Spleen (tissue), 11 donors: ENCODE measurements around the gene FABP2. TPM values are rescaled to one million over a fixed set of nuclear protein-coding genes. Genes with fewer than 3 reads are reported as not detected.

Experiments
- DNase-seq: peaks from one replicate; pipeline ENCODE4 v3.0.0-alpha.2; 2020
- H3K27ac ChIP-seq, 8 donors: fragments of 200-600 bp; sonication (generic) in 7 of 8; 1 replicate in 4 of 8; 2 replicates in 4 of 8; pipeline versions ENCODE4 v1.5.0 to v1.8.0; 2016 to 2021; ENCODE audit warnings: inconsistent platforms in 4 of 8, mild to moderate bottlenecking in 4 of 8, moderate library complexity in 1 of 8
- H3K27me3 ChIP-seq, 7 donors: fragments of 200-600 bp; sonication (generic) in 6 of 7; replicated peaks in 1 of 7; 1 replicate in 4 of 7; 2 replicates in 3 of 7; pipeline versions ENCODE4 v1.5.0 to v1.8.0; 2016 to 2021; ENCODE audit warnings: inconsistent platforms in 3 of 7, mild to moderate bottlenecking in 1 of 7
- H3K36me3 ChIP-seq, 6 donors: fragments of 200-600 bp; sonication (generic) in 5 of 6; 1 replicate in 4 of 6; 2 replicates in 2 of 6; pipeline versions ENCODE4 v1.5.0 to v1.8.0; 2016 to 2021; ENCODE audit warnings: inconsistent platforms in 2 of 6
- H3K4me1 ChIP-seq, 6 donors: fragments of 200-600 bp; sonication (generic) in 5 of 6; 1 replicate in 3 of 6; 2 replicates in 3 of 6; pipeline versions ENCODE4 v1.5.0 to v1.8.0; 2016 to 2021; ENCODE audit warnings: inconsistent platforms in 3 of 6
- H3K4me3 ChIP-seq, 8 donors: fragments of 200-600 bp; sonication (generic) in 7 of 8; 1 replicate in 4 of 8; 2 replicates in 4 of 8; pipeline versions ENCODE4 v1.5.0 to v1.8.0; 2016 to 2021; ENCODE audit warnings: inconsistent platforms in 4 of 8, mild to moderate bottlenecking in 4 of 8, moderate library complexity in 2 of 8
- H3K9me3 ChIP-seq, 8 donors: fragments of 200-600 bp; sonication (generic) in 7 of 8; 1 replicate in 4 of 8; 2 replicates in 4 of 8; pipeline versions ENCODE4 v1.5.0 to v1.8.0; 2016 to 2021; ENCODE audit warnings: inconsistent platforms in 4 of 8
- CTCF ChIP-seq, 11 experiments: fragments of 200-600 bp in 7 of 11; fragments of 450-650 bp in 4 of 11; sonication (generic) in 4 of 11; IDR thresholded peaks in 8 of 11; conservative IDR thresholded peaks in 3 of 11; 1 replicate in 7 of 11; 2 replicates in 4 of 11; pipeline versions ENCODE4 v1.4.0 to v1.8.0; 2016 to 2021; ENCODE audit warnings: antibody characterized with exemption in 11 of 11, inconsistent platforms in 4 of 11, mild to moderate bottlenecking in 1 of 11
- POLR2A ChIP-seq, 3 donors: fragments of 450-650 bp; IDR thresholded peaks; one replicate each; pipeline ENCODE4 v1.5.1; 2017; ENCODE audit warnings: antibody characterized with exemption in 3 of 3, mild to moderate bottlenecking in 1 of 3
- POLR2AphosphoS5 ChIP-seq, 3 donors: sonication (generic); formaldehyde crosslinking; IDR thresholded peaks; one replicate each; pipeline ENCODE4 v1.5.1; 2017; ENCODE audit warnings: antibody characterized with exemption in 3 of 3
- WGBS, 5 donors: extraction: QIAGEN DNeasy Blood & Tissue Kit in 3 of 5; methylation state at CpG; one replicate each; pipeline versions ENCODE4 v1.1.5 to v1.1.7; 2013 to 2018; 5-methylcytosine and 5-hydroxymethylcytosine counted together
- intact Hi-C: fragments of 100-400 bp; cut with DNase I; formaldehyde crosslinking; loops from one replicate; pipeline ENCODE4 v1.15.0; 2023; ENCODE audit warnings: low total_unique reads
- polyA plus RNA-seq, 3 donors: library from polyadenylated mRNA; stranded (reverse); fragments of 200-250 nt; gene quantifications; one replicate each; pipeline ENCODE4 v1.2.1, GENCODE V29; 2013
- total RNA-seq, 7 donors: library from RNA; depleted of rRNA in 3 of 7; stranded (reverse); fragments of >200 nt in 3 of 7; fragmentation: NEBNext Ultra II Directional in 4 of 7; extraction: Animal tissue kit (Norgen Biotek cat#: 25700) in 4 of 7; gene quantifications; one replicate each; pipeline versions ENCODE4 v1.1.0 to v1.2.1, GENCODE V29; 2016 to 2021
- donor health status: healthy with polysubstance abuse.
- donor health status: DM: no; HTN: no; CAD: no; lungs with moderate emphysema.
- donor health status: DM: no; HTN: no; CAD: no.
- donor health status: Bipolar disorder and iron deficiency.
- donor health status: healthy.
- donor health status: DM: no; HTN: no; CAD: no.
- donor health status: DM: yes; HTN: yes; CAD: no.

Gene FABP2
- total and polyA plus RNA-seq, 10 donors: 0.16 to 0.26 TPM; not detected in 8

GRCh38 chr4:119314356-119314755 lies 7.6 kb downstream of the FABP2 start:
- DNase-seq: no peak
- 18 to 28% (median 22%) methylated on average over 4 of the region's 4 CpGs for whole genome bisulfite sequencing, 5 donors
- intact Hi-C loops: loop anchor here (5.0 kb wide), 1 partner anchor 738 kb away; no protein-coding TSS in a partner anchor

DNA sequence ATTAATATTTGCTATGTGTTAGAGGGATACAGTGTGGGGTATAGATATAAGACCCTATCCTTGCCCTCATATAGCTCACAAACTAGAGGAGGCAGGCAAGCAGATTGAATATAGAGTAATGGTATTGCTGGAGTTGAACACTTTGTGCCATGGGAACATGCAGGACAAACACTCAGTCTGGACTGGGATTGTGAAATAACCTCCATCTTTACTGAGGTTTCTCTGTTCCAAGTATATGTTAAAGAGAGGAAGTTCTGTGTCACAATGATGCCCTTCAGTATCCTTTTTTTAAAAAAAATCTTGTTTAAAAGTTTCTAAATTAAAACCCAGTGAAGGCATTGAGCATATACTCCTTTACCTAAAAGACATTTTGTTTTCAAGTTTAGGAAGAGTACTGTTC lies 8.7 kb downstream of the FABP2 start:
- TF ChIP-seq POLR2A (IDR thresholded peaks at IDR 0.05) (no peak), POLR2AphosphoS5 (IDR thresholded peaks at IDR 0.05) (no peak), CTCF (IDR thresholded peaks at IDR 0.05 in 8 of 11, conservative IDR thresholded peaks at IDR 0.05 in 3 of 11) (no peak)
- intact Hi-C loops: loop anchor here (5.0 kb wide), 1 partner anchor 739 kb away; no protein-coding TSS in a partner anchor
- Histone ChIP-seq H3K4me1 (peaks cover 0 to 23% (median 5%) of the 10 kb centered on the region in 6 donors), H3K27me3 (peaks cover 0 to 12% (median 0%) of the 10 kb centered on the region in 7 donors), H3K4me3 (no peak overlapping the region), H3K36me3 (no peaks in the 10 kb centered on the region), H3K9me3 (no peaks in the 10 kb centered on the region), H3K27ac (peak overlapping the region in 1 of 8 donors; percentile 52)
- no peak for DNase-seq

More at GRCh38 chr4:119314356-119314755, 7.6 kb downstream of the FABP2 start:
- TF ChIP-seq POLR2AphosphoS5 (IDR thresholded peaks at IDR 0.05): no peak
- TF ChIP-seq POLR2A (IDR thresholded peaks at IDR 0.05): no peak
- peak; percentile 18 to 73 (median 53) for TF ChIP-seq CTCF (IDR thresholded peaks at IDR 0.05 in 8 of 11, conservative IDR thresholded peaks at IDR 0.05 in 3 of 11)
- H3K27me3 ChIP-seq: peaks cover 0 to 12% (median 0%) of the 10 kb centered on the region in 7 donors
- H3K27ac ChIP-seq: peak overlapping the region in 1 of 8 donors; percentile 51
- no peaks in the 10 kb centered on the region for H3K36me3 ChIP-seq
- H3K9me3 ChIP-seq: no peaks in the 10 kb centered on the region
- peaks cover 0 to 23% (median 5%) of the 10 kb centered on the region in 6 donors for H3K4me1 ChIP-seq
- no peak overlapping the region for H3K4me3 ChIP-seq

DNA sequence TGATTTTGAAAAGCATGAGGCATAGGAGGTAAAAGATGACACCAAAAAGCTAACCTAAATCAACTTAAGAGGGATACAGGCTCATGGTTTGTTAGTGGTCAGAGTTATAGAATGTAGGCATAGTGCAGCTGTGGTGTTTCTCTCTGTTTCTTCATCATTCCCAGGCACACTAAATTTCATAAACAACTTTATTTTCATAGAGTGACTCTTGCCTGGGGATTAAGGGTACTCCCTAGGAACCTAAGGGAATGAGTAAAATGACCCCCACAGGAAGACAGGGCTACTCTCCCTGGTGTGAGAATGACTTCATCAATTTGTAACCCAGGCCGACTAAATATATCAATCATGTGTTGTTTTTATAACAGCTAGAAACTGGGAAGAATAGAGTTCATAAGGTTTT lies 11.1 kb downstream of the FABP2 start:
- no peak for TF ChIP-seq POLR2A (IDR thresholded peaks at IDR 0.05)
- TF ChIP-seq POLR2AphosphoS5 (IDR thresholded peaks at IDR 0.05): no peak
- no peak for TF ChIP-seq CTCF (IDR thresholded peaks at IDR 0.05 in 8 of 11, conservative IDR thresholded peaks at IDR 0.05 in 3 of 11)
- Histone ChIP-seq H3K27me3 (peaks cover 0 to 9% (median 0%) of the 10 kb centered on the region in 7 donors), H3K9me3 (no peaks in the 10 kb centered on the region), H3K36me3 (no peaks in the 10 kb centered on the region), H3K27ac (no peak overlapping the region), H3K4me3 (no peak overlapping the region), H3K4me1 (peaks cover 0 to 23% (median 5%) of the 10 kb centered on the region in 6 donors)
- no peak for DNase-seq
- intact Hi-C loops: loop anchor here (5.0 kb wide), 1 partner anchor 741 kb away; no protein-coding TSS in a partner anchor
- WGBS, 5 donors: 74 to 85% (median 79%) methylated on average over 1 of the region's 1 CpG

DNA sequence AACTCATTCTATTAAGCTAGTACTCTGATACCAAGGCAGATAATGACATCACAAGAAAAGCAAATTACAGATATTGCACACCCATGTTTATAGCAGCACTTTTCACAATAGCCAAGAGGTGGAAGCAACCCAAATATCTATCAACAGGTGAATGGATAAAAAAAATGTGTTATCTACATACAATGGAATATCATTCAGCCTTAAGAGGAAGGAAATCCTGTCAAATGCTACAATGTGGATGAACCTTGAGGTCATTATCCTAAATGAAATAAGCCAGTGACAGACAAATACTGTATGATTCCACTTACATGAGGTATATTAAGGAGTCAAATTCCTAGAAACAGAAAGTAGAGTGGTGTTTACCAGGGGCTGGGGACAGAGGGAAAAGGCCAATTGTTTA lies 14.3 kb downstream of the FABP2 start:
- H3K27ac ChIP-seq: no peak overlapping the region

More for the DNA sequence above, 14.3 kb downstream of the FABP2 start:
- TF ChIP-seq POLR2A (IDR thresholded peaks at IDR 0.05) (no peak), POLR2AphosphoS5 (IDR thresholded peaks at IDR 0.05) (no peak), CTCF (IDR thresholded peaks at IDR 0.05 in 8 of 11, conservative IDR thresholded peaks at IDR 0.05 in 3 of 11) (no peak)
- H3K4me3 ChIP-seq: no peak overlapping the region
- no peaks in the 10 kb centered on the region for H3K27me3 ChIP-seq
- intact Hi-C loops: no loop called here
- no peaks in the 10 kb centered on the region for H3K4me1 ChIP-seq
- no peak for DNase-seq
- no peaks in the 10 kb centered on the region for H3K9me3 ChIP-seq
- no peaks in the 10 kb centered on the region for H3K36me3 ChIP-seq
